ENCODE data around the gene RBBP9.

RBBP9 gene

DNA sequence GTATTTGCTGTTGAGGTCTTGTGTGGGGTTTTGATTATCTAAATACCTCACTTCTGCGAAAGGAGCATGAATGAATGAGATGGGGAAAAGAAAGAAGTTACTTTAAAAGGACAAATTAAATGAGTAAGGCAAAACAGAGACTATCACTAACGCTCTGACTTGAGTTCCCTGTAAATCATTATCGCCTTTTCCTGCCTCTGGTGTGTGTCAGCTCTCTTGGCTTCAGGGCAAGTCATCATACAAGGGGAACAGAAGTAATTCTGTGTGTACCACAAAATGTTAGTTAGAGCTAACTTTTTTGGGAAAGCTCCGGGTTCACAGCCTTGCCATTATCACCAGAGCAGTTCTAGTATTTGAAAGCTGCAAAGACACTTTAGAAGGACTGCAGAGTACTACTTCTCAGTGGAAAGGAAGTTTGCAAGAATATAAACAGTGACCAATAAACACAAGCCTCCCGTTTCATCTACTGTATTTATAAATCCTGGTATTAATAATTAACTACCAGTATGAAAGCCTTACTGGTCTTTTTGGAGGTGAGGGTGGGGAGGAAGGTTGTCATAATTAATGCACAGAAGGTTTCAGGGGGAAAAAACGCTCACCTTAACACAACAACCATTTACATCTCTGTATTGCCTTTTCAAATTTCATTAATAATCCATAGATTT is 31.4 kb downstream of the RBBP9 start:
- Histone ChIP-seq H2AFZ (ENCODE audit: low read length) (peak overlapping the region; percentile 56), H3K27ac (replicated peaks; ENCODE audit: low read length) (no peak overlapping the region), H2AK5ac (ENCODE audit: low read depth, low read length) (no peak overlapping the region), H3K4me2 (ENCODE audit: insufficient read depth, low read length, poor library complexity, severe bottlenecking) (no peak overlapping the region), H3K18ac (ENCODE audit: low read length) (no peak overlapping the region), H4K8ac (ENCODE audit: low read depth, low read length) (no peak overlapping the region), H3K27me3 (ENCODE audit: control insufficient read depth in 3 of 3, insufficient read depth in 3 of 3, low read depth in 1 of 3, low read length in 3 of 3) (no peaks in the 10 kb centered on the region), H3K9ac (ENCODE audit: low read depth, low read length, poor library complexity) (no peak overlapping the region), H3K4ac (ENCODE audit: low read length) (no peak overlapping the region), H2BK120ac (ENCODE audit: low read depth, low read length) (no peak overlapping the region), H3K36me3 (replicated peaks in 1 of 2; ENCODE audit: control insufficient read depth in 2 of 2, insufficient read depth in 2 of 2, low read length in 2 of 2) (peaks cover 0 to 19% of the 10 kb centered on the region in 2 donors), H3K23ac (ENCODE audit: low read depth, low read length, poor library complexity) (no peak overlapping the region), H3K79me1 (ENCODE audit: low read depth, low read length) (peaks cover 6% of the 10 kb centered on the region), H3K4me1 (ENCODE audit: control insufficient read depth in 2 of 2, insufficient read depth in 1 of 2, low read depth in 1 of 2, low read length in 2 of 2) (peaks cover 0 to 4% of the 10 kb centered on the region in 2 donors), H3K4me3 (ENCODE audit: low read length in 2 of 2) (peak overlapping the region in 1 of 2 donors; percentile 89), H2BK12ac (ENCODE audit: low read length) (no peak overlapping the region), H3K9me3 (replicated peaks in 1 of 2; ENCODE audit: control insufficient read depth in 2 of 2, insufficient read depth in 1 of 2, low read depth in 1 of 2, low read length in 2 of 2) (no peaks in the 10 kb centered on the region), H3K14ac (ENCODE audit: low read length) (no peak overlapping the region), H2BK15ac (ENCODE audit: low read length) (no peak overlapping the region), H4K91ac (ENCODE audit: low read depth, low read length, poor library complexity) (no peak overlapping the region), H2BK5ac (ENCODE audit: low read length) (no peak overlapping the region)
- WGBS, 2 donors (ENCODE audit: extremely low coverage in 2 of 2, insufficient read length in 2 of 2, insufficient replicate concordance in 1 of 2) = no CpG with 5 or more reads among the region's 6 CpGs
- no peak for DNase-seq (ENCODE audit: low spot score)

- Histone ChIP-seq H3K4me2 (ENCODE audit: insufficient read depth, low read length, poor library complexity, severe bottlenecking) (no peak overlapping the region), H3K9me3 (replicated peaks in 1 of 2; ENCODE audit: control insufficient read depth in 2 of 2, insufficient read depth in 1 of 2, low read depth in 1 of 2, low read length in 2 of 2) (peaks cover 0 to 7% of the 10 kb centered on the region in 2 donors), H3K23ac (ENCODE audit: low read depth, low read length, poor library complexity) (no peak overlapping the region), H2BK120ac (ENCODE audit: low read depth, low read length) (no peak overlapping the region), H3K18ac (ENCODE audit: low read length) (no peak overlapping the region), H3K4me3 (ENCODE audit: low read length in 2 of 2) (no peak overlapping the region), H3K79me1 (ENCODE audit: low read depth, low read length) (no peaks in the 10 kb centered on the region), H2BK15ac (ENCODE audit: low read length) (no peak overlapping the region), H3K27me3 (ENCODE audit: control insufficient read depth in 3 of 3, insufficient read depth in 3 of 3, low read depth in 1 of 3, low read length in 3 of 3) (no peaks in the 10 kb centered on the region), H2BK12ac (ENCODE audit: low read length) (no peak overlapping the region), H3K4me1 (ENCODE audit: control insufficient read depth in 2 of 2, insufficient read depth in 1 of 2, low read depth in 1 of 2, low read length in 2 of 2) (no peaks in the 10 kb centered on the region), H2AK5ac (ENCODE audit: low read depth, low read length) (no peak overlapping the region), H2BK5ac (ENCODE audit: low read length) (no peak overlapping the region), H2AFZ (ENCODE audit: low read length) (no peak overlapping the region), H3K4ac (ENCODE audit: low read length) (no peak overlapping the region), H3K27ac (replicated peaks; ENCODE audit: low read length) (no peak overlapping the region), H4K91ac (ENCODE audit: low read depth, low read length, poor library complexity) (no peak overlapping the region), H4K8ac (ENCODE audit: low read depth, low read length) (no peak overlapping the region), H3K36me3 (replicated peaks in 1 of 2; ENCODE audit: control insufficient read depth in 2 of 2, insufficient read depth in 2 of 2, low read length in 2 of 2) (no peaks in the 10 kb centered on the region), H3K9ac (ENCODE audit: low read depth, low read length, poor library complexity) (no peak overlapping the region), H3K14ac (ENCODE audit: low read length) (no peak overlapping the region)
- no CpG with 5 or more reads among the region's 3 CpGs for WGBS, 2 donors (ENCODE audit: extremely low coverage in 2 of 2, insufficient read length in 2 of 2, insufficient replicate concordance in 1 of 2)
- no peak for DNase-seq (ENCODE audit: low spot score)
Observed at GRCh38 chr20:18456600-18456999, 40.4 kb downstream of the RBBP9 start.

DNA sequence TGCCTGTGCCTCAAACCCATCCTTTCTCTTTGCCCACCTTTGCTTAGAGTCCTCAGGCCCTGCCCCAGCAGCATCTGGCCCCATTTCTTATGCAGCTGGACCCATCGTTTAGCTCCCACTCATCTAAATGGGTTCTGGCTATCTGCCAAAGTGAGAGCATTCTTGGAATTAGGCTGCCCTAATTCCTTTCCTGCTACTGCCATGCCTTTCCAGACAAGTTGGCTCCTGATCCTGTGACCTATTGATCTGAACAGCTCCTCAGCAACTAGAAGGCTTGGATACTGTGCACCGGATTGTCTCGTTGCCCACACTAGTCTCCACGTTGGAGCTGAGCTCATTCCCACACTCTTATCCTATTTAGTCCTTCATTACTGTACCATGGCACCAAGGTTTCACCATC is 53.1 kb downstream of the RBBP9 start:
- no peak overlapping the region for H2AK5ac ChIP-seq (ENCODE audit: low read depth, low read length)
- no peaks in the 10 kb centered on the region for H3K9me3 ChIP-seq (replicated peaks in 1 of 2; ENCODE audit: control insufficient read depth in 2 of 2, insufficient read depth in 1 of 2, low read depth in 1 of 2, low read length in 2 of 2)
- peaks cover 0 to 3% of the 10 kb centered on the region in 2 donors for H3K36me3 ChIP-seq (replicated peaks in 1 of 2; ENCODE audit: control insufficient read depth in 2 of 2, insufficient read depth in 2 of 2, low read length in 2 of 2)
- H3K18ac ChIP-seq (ENCODE audit: low read length) = no peak overlapping the region
- no peak overlapping the region for H2BK120ac ChIP-seq (ENCODE audit: low read depth, low read length)
- no CpG with 5 or more reads among the region's 4 CpGs for WGBS, 2 donors (ENCODE audit: extremely low coverage in 2 of 2, insufficient read length in 2 of 2, insufficient replicate concordance in 1 of 2)
- no peak overlapping the region for H3K4ac ChIP-seq (ENCODE audit: low read length)
- H2AFZ ChIP-seq (ENCODE audit: low read length) = no peak overlapping the region
- no peak overlapping the region for H3K4me2 ChIP-seq (ENCODE audit: insufficient read depth, low read length, poor library complexity, severe bottlenecking)
- no peak overlapping the region for H2BK5ac ChIP-seq (ENCODE audit: low read length)
- H2BK15ac ChIP-seq (ENCODE audit: low read length) = no peak overlapping the region
- H3K14ac ChIP-seq (ENCODE audit: low read length) = no peak overlapping the region
- no peak overlapping the region for H4K8ac ChIP-seq (ENCODE audit: low read depth, low read length)
- no peak overlapping the region for H3K4me3 ChIP-seq (ENCODE audit: low read length in 2 of 2)
- no peaks in the 10 kb centered on the region for H3K27me3 ChIP-seq (ENCODE audit: control insufficient read depth in 3 of 3, insufficient read depth in 3 of 3, low read depth in 1 of 3, low read length in 3 of 3)
- no peak for DNase-seq (ENCODE audit: low spot score)
- no peak overlapping the region for H2BK12ac ChIP-seq (ENCODE audit: low read length)
- H3K79me1 ChIP-seq (ENCODE audit: low read depth, low read length) = no peaks in the 10 kb centered on the region
- H3K4me1 ChIP-seq (ENCODE audit: control insufficient read depth in 2 of 2, insufficient read depth in 1 of 2, low read depth in 1 of 2, low read length in 2 of 2) = no peaks in the 10 kb centered on the region
- H3K9ac ChIP-seq (ENCODE audit: low read depth, low read length, poor library complexity) = no peak overlapping the region
- no peak overlapping the region for H3K27ac ChIP-seq (replicated peaks; ENCODE audit: low read length)
- H3K23ac ChIP-seq (ENCODE audit: low read depth, low read length, poor library complexity) = no peak overlapping the region
- no peak overlapping the region for H4K91ac ChIP-seq (ENCODE audit: low read depth, low read length, poor library complexity)

DNA sequence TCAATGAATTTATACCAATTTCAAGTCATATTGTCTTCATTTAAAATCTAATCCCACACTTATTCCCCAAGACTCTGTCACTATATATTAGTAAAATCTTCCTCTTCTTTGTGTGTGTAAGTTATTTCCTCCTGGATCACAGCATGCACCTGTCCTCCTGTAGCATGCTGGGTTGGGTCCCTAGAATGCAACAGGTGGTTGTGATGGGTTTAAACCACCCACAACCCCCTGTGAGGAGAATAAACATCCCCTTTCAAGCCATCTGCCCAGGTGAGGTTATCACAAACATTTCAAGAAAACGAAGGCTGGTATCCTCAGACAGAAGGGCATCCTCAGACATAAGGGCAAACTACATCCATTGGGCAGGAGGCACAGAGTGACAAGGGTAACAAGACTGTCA is 56.6 kb downstream of the RBBP9 start:
- H3K9ac ChIP-seq (ENCODE audit: low read depth, low read length, poor library complexity) = no peak overlapping the region
- H3K27me3 ChIP-seq (ENCODE audit: control insufficient read depth in 3 of 3, insufficient read depth in 3 of 3, low read depth in 1 of 3, low read length in 3 of 3) = no peaks in the 10 kb centered on the region
- no peak overlapping the region for H2AFZ ChIP-seq (ENCODE audit: low read length)
- H3K4me1 ChIP-seq (ENCODE audit: control insufficient read depth in 2 of 2, insufficient read depth in 1 of 2, low read depth in 1 of 2, low read length in 2 of 2) = no peaks in the 10 kb centered on the region
- no peak overlapping the region for H4K8ac ChIP-seq (ENCODE audit: low read depth, low read length)
- H2BK5ac ChIP-seq (ENCODE audit: low read length) = no peak overlapping the region
- H3K14ac ChIP-seq (ENCODE audit: low read length) = no peak overlapping the region
- no peak overlapping the region for H3K18ac ChIP-seq (ENCODE audit: low read length)
- no peak overlapping the region for H4K91ac ChIP-seq (ENCODE audit: low read depth, low read length, poor library complexity)
- no peak overlapping the region for H2BK15ac ChIP-seq (ENCODE audit: low read length)
- H2BK12ac ChIP-seq (ENCODE audit: low read length) = no peak overlapping the region
- no peak overlapping the region for H3K4me2 ChIP-seq (ENCODE audit: insufficient read depth, low read length, poor library complexity, severe bottlenecking)
- no peak overlapping the region for H3K23ac ChIP-seq (ENCODE audit: low read depth, low read length, poor library complexity)
- no peaks in the 10 kb centered on the region for H3K36me3 ChIP-seq (replicated peaks in 1 of 2; ENCODE audit: control insufficient read depth in 2 of 2, insufficient read depth in 2 of 2, low read length in 2 of 2)
- no peaks in the 10 kb centered on the region for H3K9me3 ChIP-seq (replicated peaks in 1 of 2; ENCODE audit: control insufficient read depth in 2 of 2, insufficient read depth in 1 of 2, low read depth in 1 of 2, low read length in 2 of 2)
- no peak overlapping the region for H2BK120ac ChIP-seq (ENCODE audit: low read depth, low read length)
- no peaks in the 10 kb centered on the region for H3K79me1 ChIP-seq (ENCODE audit: low read depth, low read length)
- no peak overlapping the region for H3K4me3 ChIP-seq (ENCODE audit: low read length in 2 of 2)
- H3K27ac ChIP-seq (replicated peaks; ENCODE audit: low read length) = no peak overlapping the region
- WGBS, 2 donors (ENCODE audit: extremely low coverage in 2 of 2, insufficient read length in 2 of 2, insufficient replicate concordance in 1 of 2) = no CpG with 5 or more reads among the region's 1 CpG
- no peak for DNase-seq (ENCODE audit: low spot score)
- H2AK5ac ChIP-seq (ENCODE audit: low read depth, low read length) = no peak overlapping the region
- H3K4ac ChIP-seq (ENCODE audit: low read length) = no peak overlapping the region

All from neuronal stem cell (in vitro differentiated cells).